WTC11 (cell line): Measurements from ENCODE around the gene DYNLL2. TPM values are rescaled to one million over a fixed set of nuclear protein-coding genes. Genes with fewer than 3 reads are reported as not detected.
"Not testable (repeated sequence)": the region's sequence is repeated elsewhere in the genome, so short reads cannot be mapped to it uniquely, and the experiment has no call there.

Experiments used
- ATAC-seq: fragments of 200-7000 bp; cut with Tn5 transposase; 2 replicates; pipeline ENCODE4 v1.10.0; 2021; ENCODE audit warnings: mild to moderate bottlenecking, moderate library complexity
- CTCF ChIA-PET: fragments of 300-600 bp; sonication (Branson Sonifier 250); formaldehyde crosslinking; loops from one replicate; lab custom pipeline; 2021; ENCODE audit warnings: antibody characterized with exemption; lab: Charles Lee
- POLR2A ChIA-PET: fragments of 350-600 bp; sonication (Branson Sonifier 250); formaldehyde crosslinking; loops from one replicate; lab custom pipeline; 2021; ENCODE audit warnings: antibody characterized with exemption; lab: Charles Lee
- DNase-seq: peaks from one replicate; pipeline ENCODE4 v3.0.0; 2021; ENCODE audit warnings: low spot score
- H3K27ac Mint-ChIP-seq: 2 replicates; pipeline ENCODE4 v1.8.0; 2021; ENCODE audit warnings: mixed read lengths
- H3K27me3 Mint-ChIP-seq: 2 replicates; pipeline ENCODE4 v1.8.0; 2021; ENCODE audit warnings: low read depth, mild to moderate bottlenecking, moderate library complexity, mixed read lengths
- H3K36me3 Mint-ChIP-seq: 2 replicates; pipeline ENCODE4 v1.8.0; 2021; ENCODE audit warnings: mixed read lengths
- H3K4me1 Mint-ChIP-seq: 2 replicates; pipeline ENCODE4 v1.8.0; 2022; ENCODE audit warnings: mixed read lengths
- H3K4me3 Mint-ChIP-seq: 2 replicates; pipeline ENCODE4 v1.8.0; 2021; ENCODE audit warnings: mild to moderate bottlenecking, moderate library complexity, mixed read lengths
- H3K9me3 Mint-ChIP-seq: 2 replicates; pipeline ENCODE4 v1.8.0; 2021; ENCODE audit warnings: mixed read lengths
- ATF1 ChIP-seq: sonication (generic); formaldehyde crosslinking; IDR thresholded peaks from 2 replicates; pipeline ENCODE4 v1.8.1; 2023; ENCODE audit warnings: mild to moderate bottlenecking, moderate library complexity, missing genetic modification reagents
- ATF6 ChIP-seq: sonication (generic); formaldehyde crosslinking; IDR thresholded peaks from 2 replicates; pipeline ENCODE4 v1.8.1; 2023; ENCODE audit warnings: mild to moderate bottlenecking, missing genetic modification reagents
- CBFB ChIP-seq: sonication (generic); formaldehyde crosslinking; IDR thresholded peaks from 2 replicates; pipeline ENCODE4 v1.8.1; 2022; ENCODE audit warnings: mild to moderate bottlenecking, low read depth, missing genetic modification reagents
- CDX4 ChIP-seq: fragments of 250-450 bp; sonication (Bioruptor Pico); IDR thresholded peaks from 2 replicates; pipeline ENCODE4 v1.9.0; 2021; ENCODE audit warnings: moderate library complexity, mild to moderate bottlenecking, inconsistent platforms, borderline replicate concordance
- CREB1 ChIP-seq: sonication (generic); formaldehyde crosslinking; IDR thresholded peaks from 2 replicates; pipeline ENCODE4 v1.8.0; 2023; ENCODE audit warnings: mild to moderate bottlenecking, missing genetic modification reagents
- E2F4 ChIP-seq: sonication (generic); formaldehyde crosslinking; IDR thresholded peaks from 2 replicates; pipeline ENCODE4 v1.8.1; 2022; ENCODE audit warnings: low read depth, mild to moderate bottlenecking, moderate library complexity, missing genetic modification reagents, borderline replicate concordance
- ELF4 ChIP-seq: sonication (generic); formaldehyde crosslinking; IDR thresholded peaks from 2 replicates; pipeline ENCODE4 v1.8.1; 2022; ENCODE audit warnings: low read depth, mild to moderate bottlenecking, moderate library complexity, missing genetic modification reagents
- ESRRA ChIP-seq: sonication (generic); formaldehyde crosslinking; IDR thresholded peaks from 2 replicates; pipeline ENCODE4 v1.8.1; 2022; ENCODE audit warnings: mild to moderate bottlenecking, missing genetic modification reagents, borderline replicate concordance
- GTF2I ChIP-seq: fragments of 250-450 bp; sonication (Bioruptor Pico); conservative IDR thresholded peaks from 2 replicates; pipeline ENCODE4 v1.4.0; 2021; ENCODE audit warnings: mild to moderate bottlenecking
- MLX ChIP-seq: sonication (generic); formaldehyde crosslinking; IDR thresholded peaks from 2 replicates; pipeline ENCODE4 v1.8.1; 2023; ENCODE audit warnings: mild to moderate bottlenecking, missing genetic modification reagents, moderate library complexity
- NR2C2 ChIP-seq: sonication (generic); formaldehyde crosslinking; IDR thresholded peaks from 2 replicates; pipeline ENCODE4 v1.8.0; 2022; ENCODE audit warnings: mild to moderate bottlenecking, missing genetic modification reagents
- NR3C1 ChIP-seq: sonication (generic); formaldehyde crosslinking; conservative IDR thresholded peaks from 2 replicates; pipeline ENCODE4 v1.8.1; 2023; ENCODE audit warnings: low read depth, mild to moderate bottlenecking, missing genetic modification reagents
- SP1 ChIP-seq: sonication (generic); formaldehyde crosslinking; conservative IDR thresholded peaks from 2 replicates; pipeline ENCODE4 v1.8.1; 2022; ENCODE audit warnings: missing genetic modification reagents
- ZNF121 ChIP-seq: sonication (generic); formaldehyde crosslinking; IDR thresholded peaks from 2 replicates; pipeline ENCODE4 v1.8.0; 2023; ENCODE audit warnings: missing genetic modification reagents
- ZNF219 ChIP-seq: sonication (generic); formaldehyde crosslinking; IDR thresholded peaks from 2 replicates; pipeline ENCODE4 v1.8.0; 2023; ENCODE audit warnings: missing genetic modification reagents, mild to moderate bottlenecking, borderline replicate concordance
- ZNF281 ChIP-seq: sonication (generic); formaldehyde crosslinking; IDR thresholded peaks from 2 replicates; pipeline ENCODE4 v1.8.0; 2023; ENCODE audit warnings: mild to moderate bottlenecking, missing genetic modification reagents
- ZNF532 ChIP-seq: fragments of 250-450 bp; sonication (Bioruptor Pico); IDR thresholded peaks from 2 replicates; pipeline ENCODE4 v1.9.0; 2021; ENCODE audit warnings: mild to moderate bottlenecking, borderline replicate concordance
- total RNA-seq: library from RNA; stranded (reverse); gene quantifications from 3 replicates; pipeline ENCODE4 v1.2.3, GENCODE V29; 2021
- TF ChIP-seq, protein P1 (sequence below): sonication (generic); formaldehyde crosslinking; conservative IDR thresholded peaks from 2 replicates; pipeline ENCODE4 v1.8.1; 2023; ENCODE audit warnings: mild to moderate bottlenecking, low read depth, missing genetic modification reagents, moderate library complexity

The DYNLL2 gene
- total RNA-seq, 1 experiment from 2014 or later, result 34.6 TPM

DNA sequence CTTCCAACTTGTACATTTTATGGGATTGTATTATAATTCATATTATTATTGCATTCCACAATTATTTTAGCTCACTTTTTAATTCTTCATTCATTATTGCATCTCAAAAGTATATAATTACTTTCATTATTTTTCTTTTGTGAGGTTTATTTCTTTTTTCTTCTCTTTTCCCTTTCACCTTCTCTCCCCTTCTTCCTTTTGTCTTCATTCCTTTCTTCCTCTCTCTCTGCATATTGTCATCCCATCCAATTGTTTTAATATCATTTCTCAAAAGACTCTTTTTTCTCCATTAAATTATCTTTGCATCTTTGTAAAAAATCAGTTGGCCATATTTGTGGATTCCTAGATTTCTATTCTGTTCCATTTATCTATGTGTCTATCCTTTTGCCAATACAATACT lies 17.3 kb downstream of the DYNLL2 start (continued):
- TF ChIP-seq SP1 (CRISPR knock-in tag) (no peak), ZNF281 (no peak), CBFB (CRISPR knock-in tag) (no peak), NR3C1 (CRISPR knock-in tag) (no peak), CDX4 (no peak)
- TF ChIP-seq, protein P1, sequence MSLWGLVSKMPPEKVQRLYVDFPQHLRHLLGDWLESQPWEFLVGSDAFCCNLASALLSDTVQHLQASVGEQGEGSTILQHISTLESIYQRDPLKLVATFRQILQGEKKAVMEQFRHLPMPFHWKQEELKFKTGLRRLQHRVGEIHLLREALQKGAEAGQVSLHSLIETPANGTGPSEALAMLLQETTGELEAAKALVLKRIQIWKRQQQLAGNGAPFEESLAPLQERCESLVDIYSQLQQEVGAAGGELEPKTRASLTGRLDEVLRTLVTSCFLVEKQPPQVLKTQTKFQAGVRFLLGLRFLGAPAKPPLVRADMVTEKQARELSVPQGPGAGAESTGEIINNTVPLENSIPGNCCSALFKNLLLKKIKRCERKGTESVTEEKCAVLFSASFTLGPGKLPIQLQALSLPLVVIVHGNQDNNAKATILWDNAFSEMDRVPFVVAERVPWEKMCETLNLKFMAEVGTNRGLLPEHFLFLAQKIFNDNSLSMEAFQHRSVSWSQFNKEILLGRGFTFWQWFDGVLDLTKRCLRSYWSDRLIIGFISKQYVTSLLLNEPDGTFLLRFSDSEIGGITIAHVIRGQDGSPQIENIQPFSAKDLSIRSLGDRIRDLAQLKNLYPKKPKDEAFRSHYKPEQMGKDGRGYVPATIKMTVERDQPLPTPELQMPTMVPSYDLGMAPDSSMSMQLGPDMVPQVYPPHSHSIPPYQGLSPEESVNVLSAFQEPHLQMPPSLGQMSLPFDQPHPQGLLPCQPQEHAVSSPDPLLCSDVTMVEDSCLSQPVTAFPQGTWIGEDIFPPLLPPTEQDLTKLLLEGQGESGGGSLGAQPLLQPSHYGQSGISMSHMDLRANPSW (CRISPR knock-in tag), result no peak
- TF ChIP-seq, all 79 proteins: peak for 0

- TF ChIP-seq GTF2I (CRISPR knock-in tag) (0 out of 2 replicates have a peak, but pooled peaks have one; percentile 53), ZNF121 (CRISPR knock-in tag) (peak; percentile 52; the same call in 1 of the 2 replicates)
- CTCF ChIA-PET, result interaction anchor here (1.2 to 1.8 kb wide), 2 partner anchors 11 to 102 kb away, joined by 5 read pairs; no protein-coding TSS in a partner anchor
- DNase-seq, H3K9me3 Mint-ChIP-seq, POLR2A ChIA-PET, H3K27ac Mint-ChIP-seq, H3K27me3 Mint-ChIP-seq, H3K36me3 Mint-ChIP-seq, H3K4me3 Mint-ChIP-seq, H3K4me1 Mint-ChIP-seq, ATAC-seq: not testable (repeated sequence)
Measured at GRCh38 chr17:58101898-58102297, 18.7 kb downstream of the DYNLL2 start.

DNA sequence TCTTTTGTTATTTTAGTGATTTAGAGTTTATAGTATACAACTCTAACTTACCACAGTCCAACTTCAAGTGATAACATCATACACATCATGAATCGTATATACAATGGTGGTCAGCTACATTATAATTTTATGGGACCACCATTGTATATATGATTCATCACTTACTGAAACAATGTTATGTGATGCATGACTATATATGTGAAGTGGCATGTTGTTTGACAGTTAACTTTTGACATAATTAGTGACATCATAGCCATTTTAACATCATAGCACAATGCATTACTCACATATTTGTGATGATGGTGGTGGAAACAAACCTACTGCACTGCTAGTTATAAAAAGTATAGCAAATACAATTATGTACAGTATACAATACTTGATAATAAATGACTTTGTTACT lies 21.9 kb downstream of the DYNLL2 start:
- CTCF ChIA-PET, result no interaction called here
- Mint-ChIP-seq H3K36me3 (no peaks in the 10 kb centered on the region), H3K4me3 (no peak overlapping the region), H3K27me3 (no peaks in the 10 kb centered on the region), H3K9me3 (no peaks in the 10 kb centered on the region; the same call in 1 of the 2 replicates), H3K27ac (no peak overlapping the region), H3K4me1 (no peaks in the 10 kb centered on the region)
- POLR2A ChIA-PET, result no interaction called here
- ATAC-seq, result no peak
- DNase-seq, result no peak
- TF ChIP-seq CREB1 (CRISPR knock-in tag) (no peak), E2F4 (no peak), ZNF219 (CRISPR knock-in tag) (no peak), ESRRA (CRISPR knock-in tag) (no peak), ZNF532 (CRISPR knock-in tag) (no peak), ELF4 (CRISPR knock-in tag) (no peak), ATF1 (CRISPR knock-in tag) (no peak), MLX (CRISPR knock-in tag) (no peak), NR2C2 (CRISPR knock-in tag) (no peak), ATF6 (CRISPR knock-in tag) (no peak)
